GM21381 (cell line): ENCODE data around the gene PLET1.
"Not testable (repeated sequence)": the region's sequence is repeated elsewhere in the genome, so short reads cannot be mapped to it uniquely, and the experiment has no call there.

ENCODE experiments used
- ATAC-seq: cut with Tn5 transposase; IDR thresholded peaks from one replicate; pipeline ENCODE4 v1.9.1; 2021; ENCODE audit warnings: mild to moderate bottlenecking, moderate library complexity; ENCODE audit not compliant: unreplicated experiment

The PLET1 gene

GRCh38 chr11:112213753-112214152 is 46.9 kb downstream of the PLET1 start:
- no peak for ATAC-seq

GRCh38 chr11:112212710-112213109 is 48.0 kb downstream of the PLET1 start:
- ATAC-seq, result no peak

- no peak for ATAC-seq
Observed at GRCh38 chr11:112212290-112212689, 48.4 kb downstream of the PLET1 start.

- ATAC-seq, result no peak
Observed at GRCh38 chr11:112211536-112211935, 49.1 kb downstream of the PLET1 start.

GRCh38 chr11:112210890-112211289 is 49.8 kb downstream of the PLET1 start:
- no peak for ATAC-seq

GRCh38 chr11:112206071-112206470 is 54.6 kb downstream of the PLET1 start:
- no peak for ATAC-seq

- ATAC-seq, result no peak
Observed at GRCh38 chr11:112200252-112200651, 60.4 kb downstream of the PLET1 start.

- not testable (repeated sequence) for ATAC-seq
Observed at GRCh38 chr11:112199101-112199500, 61.6 kb downstream of the PLET1 start.
